Measurements from ENCODE around the gene ZNF133. TPM values are rescaled to one million over a fixed set of nuclear protein-coding genes. Genes with fewer than 3 reads are reported as not detected.
"Not testable (repeated sequence)": the region's sequence is repeated elsewhere in the genome, so short reads cannot be mapped to it uniquely, and the experiment has no call there.

ZNF133 gene
- polyA plus RNA-seq, 3 donors, result 27.7 to 35.8 (median 35.1) TPM

DNA sequence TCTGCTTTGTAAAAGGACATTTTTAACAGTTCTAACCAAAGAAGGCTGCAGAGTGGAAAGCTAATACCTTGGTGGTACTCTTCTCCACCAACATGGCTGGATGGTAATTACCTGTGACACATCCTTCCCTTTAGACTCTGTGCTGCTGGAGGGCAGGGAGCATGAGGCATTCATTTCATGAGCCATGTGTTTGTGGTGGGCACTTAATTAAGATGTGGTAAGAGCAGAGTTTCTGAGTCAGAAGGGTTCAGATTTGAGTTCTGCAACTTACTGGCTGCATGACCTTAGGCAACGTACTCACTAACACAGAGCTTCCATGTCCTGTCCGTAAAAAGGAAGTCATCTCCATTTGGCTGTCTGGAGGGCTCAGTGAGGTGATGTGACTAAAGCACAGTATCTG is 9.1 kb upstream of the ZNF133 start:
- no peak for DNase-seq

DNA sequence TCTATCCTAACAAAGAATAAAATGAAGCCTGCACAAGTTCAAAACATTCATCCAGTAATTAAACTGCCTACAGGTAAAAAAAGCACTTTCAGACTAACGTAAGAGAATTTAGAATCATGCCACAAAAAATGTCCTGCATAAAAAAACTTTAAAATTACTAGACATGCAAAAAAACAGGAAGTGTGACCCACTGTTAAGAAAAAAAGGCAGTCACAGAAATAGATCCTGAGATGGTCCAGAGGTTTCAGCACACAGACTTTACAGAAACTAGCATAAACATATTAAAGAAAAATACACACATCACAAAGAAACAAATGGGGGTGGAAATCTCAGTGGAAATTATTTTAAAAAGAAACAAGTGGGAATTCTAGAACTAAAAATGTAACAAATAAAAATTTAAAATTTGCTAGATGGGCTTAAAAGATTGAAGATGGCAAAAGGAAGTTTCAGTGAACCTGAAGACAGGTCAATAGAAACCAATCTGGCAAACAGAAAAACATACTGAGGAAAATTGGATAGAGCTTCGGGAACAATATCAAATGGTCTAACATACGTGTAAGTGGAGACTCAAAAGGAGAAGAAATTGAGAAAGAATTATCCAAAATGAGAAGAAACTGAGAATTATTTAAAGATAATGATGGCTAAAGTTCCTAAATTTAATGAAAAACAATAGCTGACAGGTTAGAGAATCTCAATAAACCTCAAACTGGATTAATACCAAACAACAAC is 3.4 kb upstream of the ZNF133 start:
- no peak for DNase-seq

DNA sequence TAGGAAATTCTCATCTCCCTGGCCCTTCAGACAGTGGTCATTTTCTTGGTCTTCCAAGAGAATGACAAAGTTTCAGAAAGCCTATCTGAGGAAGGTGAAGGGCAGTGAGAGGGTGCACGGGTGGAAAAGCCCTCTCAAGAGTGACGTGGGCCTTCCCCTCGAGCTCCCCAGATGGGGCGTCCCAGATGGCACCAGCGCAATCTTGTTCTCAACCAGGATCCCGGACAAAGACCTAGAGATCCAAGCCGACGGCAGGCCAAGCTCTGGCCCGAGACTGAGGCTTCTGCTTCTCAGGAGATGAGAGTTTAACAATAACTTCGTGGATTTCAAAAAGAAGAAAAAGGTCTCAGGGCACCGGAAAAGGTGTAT is 797 bp upstream of the ZNF133 start:
- no peak for DNase-seq

DNA sequence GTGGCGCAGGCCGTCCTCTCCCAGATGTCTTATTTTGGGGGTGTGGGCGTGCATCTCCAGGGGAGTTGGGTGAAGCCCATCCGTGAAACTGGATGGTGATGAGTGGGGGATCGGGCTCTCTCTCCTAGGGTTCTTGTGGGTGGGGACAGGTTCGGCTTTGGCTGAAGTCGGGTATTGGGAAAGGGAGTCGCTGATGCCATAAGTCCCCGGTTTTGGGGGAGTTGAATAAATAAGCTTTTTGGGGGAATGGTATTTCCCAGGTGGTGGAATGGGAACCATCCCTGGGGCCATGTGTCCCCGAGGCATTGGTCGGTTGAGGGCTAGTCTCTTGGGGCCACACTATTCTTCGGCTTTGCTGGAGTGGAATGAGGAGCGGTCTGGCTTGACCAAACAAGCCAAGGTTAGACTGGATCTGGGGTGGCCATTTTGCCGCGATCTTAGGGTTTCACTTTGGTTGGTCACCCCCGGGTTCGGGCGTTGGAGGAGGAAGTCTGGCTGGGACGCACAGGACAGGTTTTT is 481 bp downstream of the ZNF133 start:
- peak; percentile 29 for DNase-seq

DNA sequence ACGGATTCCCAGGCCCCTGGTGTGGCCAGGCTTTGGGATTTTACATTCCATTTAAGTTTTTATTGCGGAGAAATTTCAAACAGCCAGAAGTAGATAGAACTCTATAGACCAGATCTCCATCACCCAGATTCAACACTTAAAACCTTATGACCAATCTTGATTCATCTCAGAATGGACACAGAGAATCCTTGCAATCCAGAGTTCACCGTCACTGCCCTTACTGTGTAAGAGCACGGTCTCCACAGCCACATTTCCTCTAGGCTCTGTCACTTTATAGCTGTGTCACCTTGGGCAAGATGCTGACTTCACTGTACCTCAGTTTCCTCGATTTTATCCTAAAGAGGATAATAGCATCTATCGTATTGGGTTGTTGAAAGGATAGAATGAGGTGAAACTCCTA is 979 bp downstream of the ZNF133 start:
- DNase-seq, result no peak

DNA sequence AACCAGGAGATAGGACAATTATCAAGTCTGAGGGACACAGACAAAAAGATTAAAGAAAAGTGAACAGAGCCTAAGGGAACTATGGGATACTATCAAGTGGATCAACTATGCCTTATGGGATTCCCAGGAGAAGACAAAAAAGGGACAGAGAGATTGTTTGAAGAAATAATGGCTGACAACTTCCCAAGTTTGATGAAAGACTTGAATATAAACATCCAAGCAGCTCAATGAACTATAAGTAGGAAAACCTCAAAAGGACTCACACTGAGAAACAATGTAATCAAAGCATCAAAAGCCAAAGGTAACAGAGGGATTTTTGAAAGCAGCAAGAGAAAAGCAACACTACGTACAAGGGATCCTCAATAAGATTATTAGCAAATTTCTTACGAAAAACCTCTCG is 11.0 kb downstream of the ZNF133 start:
- no peak for DNase-seq

DNA sequence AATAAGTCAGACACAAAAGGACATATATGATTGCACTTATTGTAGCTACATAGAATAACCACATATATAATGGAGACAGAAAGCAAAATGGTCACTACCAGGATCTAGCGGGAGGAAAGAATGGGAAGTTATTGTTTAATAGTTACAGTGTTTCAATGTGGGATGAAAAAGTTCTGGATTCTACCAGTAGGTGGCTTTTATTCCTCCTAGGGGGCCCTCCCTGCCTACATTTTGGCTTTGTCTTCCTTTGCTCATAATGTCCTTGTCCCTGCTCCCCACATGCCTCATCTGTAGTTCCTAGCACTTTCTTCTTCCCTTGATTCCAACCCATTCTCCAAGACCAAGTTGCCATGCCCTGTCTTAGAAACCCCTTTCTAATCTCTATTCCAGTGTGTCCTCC is 16.3 kb downstream of the ZNF133 start:
- no peak for DNase-seq

DNA sequence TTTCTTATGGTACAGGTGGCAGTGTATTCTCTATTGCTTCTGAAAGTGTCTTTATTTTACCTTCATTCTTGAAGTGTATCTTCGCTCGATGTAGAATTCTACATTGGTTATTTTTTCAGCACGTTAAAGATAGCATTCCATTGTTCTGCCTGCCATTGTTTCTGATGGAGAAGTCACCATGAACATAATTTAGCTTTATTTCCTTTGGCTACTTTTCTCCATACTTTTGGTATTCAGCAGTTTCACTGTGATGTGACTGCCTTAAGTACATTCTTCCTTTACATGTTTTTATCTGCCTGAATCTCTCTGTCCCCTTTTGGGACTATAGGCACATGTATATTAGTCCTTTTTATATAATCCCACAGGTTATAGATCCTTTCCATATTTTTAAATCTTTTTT is 19.0 kb downstream of the ZNF133 start:
- DNase-seq, result no peak

DNA sequence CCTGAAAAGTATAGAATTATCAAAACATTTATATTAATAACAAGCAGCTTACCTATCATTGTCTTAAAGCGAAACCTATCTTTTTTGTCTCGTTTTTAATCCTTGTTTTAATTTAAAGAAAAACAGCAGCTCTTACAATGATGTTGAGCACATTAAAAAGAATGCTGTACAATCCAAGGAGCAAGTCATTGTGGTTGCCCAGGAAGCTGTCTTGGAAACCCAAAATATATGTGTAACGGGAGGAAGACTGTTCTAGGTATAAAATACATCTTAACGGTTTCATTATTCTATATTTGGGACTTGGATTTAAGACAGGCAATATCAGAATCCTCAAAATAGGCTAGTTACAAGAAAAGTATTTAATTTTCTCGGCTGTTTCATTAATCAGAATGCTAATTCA is 21.7 kb downstream of the ZNF133 start:
- no peak for DNase-seq

DNA sequence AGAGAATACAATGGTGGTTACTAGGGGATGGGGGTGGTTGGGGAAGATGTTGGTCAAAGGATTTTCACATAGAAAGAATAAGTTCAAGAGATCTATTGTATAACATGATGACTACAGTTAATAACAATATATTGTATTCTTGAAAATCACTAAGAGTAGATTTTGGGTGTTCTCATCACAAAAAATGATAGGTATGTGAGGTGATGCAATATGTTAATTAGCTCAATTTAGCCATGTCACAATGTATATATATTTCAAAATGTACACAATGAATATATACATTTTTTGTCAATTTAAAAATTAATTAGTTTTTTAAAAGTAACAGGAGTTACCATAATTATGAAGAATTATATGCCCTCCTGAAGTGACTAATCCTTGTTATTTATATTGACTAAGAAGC is 22.3 kb downstream of the ZNF133 start:
- no peak for DNase-seq

DNA sequence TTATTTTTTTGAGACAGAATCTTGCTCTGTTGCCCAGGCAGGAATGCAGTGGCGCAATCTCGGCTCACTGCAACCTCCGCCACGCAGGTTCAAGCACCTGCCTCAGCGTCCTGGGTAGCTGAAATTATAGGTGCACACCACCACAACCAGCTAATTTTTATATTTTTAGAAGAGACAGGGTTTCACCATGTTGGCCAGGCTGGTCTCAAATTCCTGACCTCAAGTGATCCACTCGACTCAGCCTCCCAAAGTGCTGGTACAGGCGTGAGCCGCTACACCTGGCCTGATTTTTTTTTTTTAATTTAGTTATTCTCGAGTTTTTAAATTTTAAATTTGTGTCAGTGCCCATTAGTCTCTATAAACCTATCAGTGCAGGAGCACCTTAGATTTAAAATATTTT is 24.4 kb downstream of the ZNF133 start:
- DNase-seq, result no peak

DNA sequence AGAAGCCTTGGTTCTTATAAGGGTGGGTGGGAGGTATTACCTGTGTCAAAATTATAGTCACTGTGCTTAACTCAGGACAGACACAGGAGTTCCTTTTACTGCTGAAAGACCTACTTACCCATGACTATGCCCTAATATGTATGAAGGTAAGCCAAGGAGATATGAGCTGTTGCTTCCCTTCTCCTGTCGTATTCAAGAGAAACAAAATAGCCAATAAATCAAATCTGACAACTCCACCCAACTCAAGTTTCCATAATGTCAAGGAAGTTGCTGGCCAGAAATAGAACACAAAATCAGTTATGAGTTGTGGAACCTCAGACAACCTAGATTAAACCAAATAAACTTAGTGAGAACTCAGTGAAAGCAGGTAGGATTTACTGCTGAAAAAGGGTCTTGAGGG is 25.1 kb downstream of the ZNF133 start:
- DNase-seq, result no peak

DNA sequence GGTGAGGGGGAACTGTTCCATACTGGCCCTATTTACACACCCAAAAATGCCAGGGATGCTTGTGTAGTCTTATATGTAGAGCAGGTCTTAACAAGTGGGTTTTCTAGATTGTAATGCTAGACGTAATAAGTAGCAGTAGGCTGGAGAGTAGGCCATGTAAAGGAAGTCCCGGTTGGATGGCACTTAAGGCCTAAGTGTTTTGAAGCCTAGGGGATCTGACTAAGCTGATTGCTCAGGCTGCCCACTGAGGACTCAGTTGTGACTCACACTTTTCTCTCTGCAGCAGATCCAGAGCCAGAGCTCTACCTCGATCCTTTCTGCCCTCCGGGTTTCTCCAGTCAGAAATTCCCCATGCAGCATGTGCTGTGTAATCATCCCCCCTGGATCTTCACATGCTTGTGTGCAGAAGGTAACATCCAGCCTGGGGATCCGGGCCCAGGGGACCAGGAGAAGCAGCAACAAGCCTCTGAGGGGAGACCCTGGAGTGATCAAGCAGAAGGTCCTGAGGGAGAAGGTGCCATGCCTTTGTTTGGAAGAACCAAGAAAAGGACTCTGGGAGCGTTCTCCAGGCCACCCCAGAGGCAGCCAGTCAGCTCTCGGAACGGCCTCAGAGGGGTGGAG is 26.6 kb downstream of the ZNF133 start:
- no peak for DNase-seq

DNA sequence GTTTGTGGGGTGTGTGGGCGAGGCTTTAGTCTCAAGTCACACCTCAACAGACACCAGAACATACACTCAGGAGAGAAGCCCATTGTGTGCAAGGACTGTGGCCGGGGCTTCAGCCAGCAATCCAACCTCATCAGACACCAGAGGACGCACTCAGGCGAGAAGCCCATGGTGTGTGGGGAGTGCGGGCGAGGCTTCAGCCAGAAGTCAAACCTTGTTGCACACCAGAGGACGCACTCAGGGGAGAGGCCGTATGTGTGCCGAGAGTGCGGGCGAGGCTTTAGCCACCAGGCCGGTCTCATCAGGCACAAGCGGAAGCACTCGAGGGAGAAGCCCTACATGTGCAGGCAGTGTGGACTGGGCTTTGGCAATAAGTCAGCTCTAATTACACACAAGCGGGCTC is 27.8 kb downstream of the ZNF133 start:
- no peak for DNase-seq

DNA sequence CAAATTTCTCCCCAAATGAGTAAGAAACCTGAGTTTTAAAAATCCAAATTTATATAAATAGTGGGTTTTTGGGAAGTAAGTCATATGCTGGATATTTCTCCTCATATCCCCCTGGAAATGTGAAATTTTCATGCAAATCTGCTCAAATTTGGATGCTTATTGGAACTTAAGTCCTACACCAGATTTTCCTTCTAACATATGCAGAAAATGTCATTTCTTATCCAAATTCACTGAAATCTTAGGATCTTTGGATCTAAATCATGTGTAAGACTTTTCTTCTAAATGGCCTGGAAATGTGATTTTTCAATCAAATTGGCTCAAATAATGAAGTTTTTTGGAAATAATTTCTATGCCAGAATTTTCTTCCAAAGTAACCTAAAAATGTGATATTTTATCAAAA is 33.0 kb downstream of the ZNF133 start:
- no peak for DNase-seq

DNA sequence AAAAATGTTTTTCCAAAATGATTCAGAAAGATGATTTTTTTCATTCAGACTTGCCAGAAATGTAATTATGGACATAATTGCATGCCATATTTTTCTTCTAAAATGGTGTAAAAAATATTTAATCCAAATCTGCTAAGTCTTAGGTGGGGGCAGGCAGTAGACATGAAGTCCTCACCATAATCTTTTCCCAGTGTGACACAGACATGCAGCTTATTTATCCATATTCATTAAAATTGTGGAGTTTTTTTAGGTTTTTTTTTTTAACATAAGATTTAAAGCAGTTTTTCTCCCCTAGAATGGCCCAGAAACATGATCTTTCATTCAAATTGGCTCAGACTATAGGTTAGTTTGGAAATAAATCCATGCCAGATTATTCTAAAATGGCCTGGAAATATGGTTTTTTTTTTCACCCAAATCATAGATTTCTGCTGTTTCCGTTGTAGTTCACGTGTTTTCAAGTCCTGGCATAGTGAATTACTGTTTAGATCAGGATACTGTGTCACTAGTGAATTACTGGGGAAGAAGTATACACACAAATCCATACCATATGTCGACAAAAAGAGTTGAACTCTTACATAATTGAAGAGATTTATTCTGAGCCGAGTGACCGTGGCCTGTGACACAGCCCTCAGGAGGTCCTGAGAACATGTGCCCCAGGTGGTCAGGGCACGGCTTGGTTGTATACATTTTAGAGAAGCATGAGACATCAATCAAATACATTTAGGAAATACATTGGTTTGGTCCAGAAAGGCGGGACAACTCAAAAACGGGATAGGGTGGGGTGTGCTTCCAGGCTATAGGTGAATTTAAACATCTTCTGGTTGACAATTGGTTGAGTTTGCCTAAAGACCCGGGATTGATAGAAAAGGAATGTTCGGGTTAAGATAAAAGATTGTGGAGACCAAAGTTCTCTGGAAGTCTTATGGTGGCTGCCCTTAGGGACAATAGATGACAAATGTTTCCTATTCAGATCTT is 33.9 kb downstream of the ZNF133 start:
- no peak for DNase-seq

DNA sequence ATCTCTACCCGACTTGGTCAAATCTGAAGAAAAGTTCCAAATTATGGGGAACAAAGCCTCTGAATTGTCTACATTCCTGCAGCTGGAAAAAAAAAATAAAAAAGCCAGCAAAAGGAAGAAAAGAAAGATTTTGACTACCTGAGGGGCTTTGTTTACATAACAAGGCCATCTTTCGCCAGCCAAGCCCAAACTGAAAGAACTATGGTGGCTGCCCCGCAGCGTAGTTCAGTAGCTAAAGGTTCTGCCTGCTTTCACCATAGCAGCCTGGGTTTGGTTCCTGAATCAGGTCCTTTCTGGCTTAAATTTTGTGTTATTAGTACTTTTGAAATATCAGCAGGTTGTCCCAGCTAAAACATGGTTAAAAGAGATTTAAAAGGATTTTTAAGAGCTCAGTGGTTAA is 35.4 kb downstream of the ZNF133 start:
- no peak for DNase-seq

DNA sequence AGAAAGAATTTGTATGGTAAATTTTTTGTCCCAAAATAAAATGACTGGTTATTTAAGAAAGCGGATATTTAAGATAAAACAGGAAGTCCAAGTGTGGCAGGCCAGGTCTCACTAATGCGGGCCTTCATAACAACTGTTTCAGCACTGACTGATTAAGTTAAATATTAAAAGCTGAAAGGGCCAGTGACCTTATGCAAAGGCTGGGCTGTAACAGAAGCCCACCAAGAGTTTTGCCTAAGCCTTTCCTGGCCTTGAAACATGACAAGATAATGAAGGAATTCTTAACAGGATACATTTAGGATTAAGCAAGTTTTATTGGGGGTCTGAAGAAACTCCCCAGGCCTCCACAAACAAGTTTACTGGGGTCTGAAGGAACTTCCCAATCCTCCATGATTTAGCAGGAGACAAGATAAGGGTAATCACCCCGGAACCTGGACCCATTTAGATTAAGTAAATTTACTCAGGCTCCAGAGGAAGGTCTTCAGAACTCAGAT is 36.3 kb downstream of the ZNF133 start:
- no peak for DNase-seq

DNA sequence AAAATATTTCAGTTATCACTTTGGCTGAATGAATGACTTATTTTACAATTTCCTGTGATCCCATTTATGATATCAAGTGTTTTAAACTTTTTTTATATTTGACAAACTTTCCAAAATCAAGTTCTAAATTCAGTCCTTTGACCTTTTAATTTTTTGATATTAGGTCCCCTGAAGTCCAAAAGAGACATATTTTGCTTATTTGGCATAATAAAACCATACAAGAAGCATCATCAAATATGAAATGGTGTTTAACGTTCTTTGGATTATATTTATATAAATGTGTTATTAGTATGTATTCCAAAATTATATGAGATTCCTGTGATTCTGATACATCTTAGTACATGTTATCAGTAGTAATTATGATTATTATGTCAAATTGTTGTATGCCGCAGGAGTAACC is 38.7 kb downstream of the ZNF133 start:
- no peak for DNase-seq

DNA sequence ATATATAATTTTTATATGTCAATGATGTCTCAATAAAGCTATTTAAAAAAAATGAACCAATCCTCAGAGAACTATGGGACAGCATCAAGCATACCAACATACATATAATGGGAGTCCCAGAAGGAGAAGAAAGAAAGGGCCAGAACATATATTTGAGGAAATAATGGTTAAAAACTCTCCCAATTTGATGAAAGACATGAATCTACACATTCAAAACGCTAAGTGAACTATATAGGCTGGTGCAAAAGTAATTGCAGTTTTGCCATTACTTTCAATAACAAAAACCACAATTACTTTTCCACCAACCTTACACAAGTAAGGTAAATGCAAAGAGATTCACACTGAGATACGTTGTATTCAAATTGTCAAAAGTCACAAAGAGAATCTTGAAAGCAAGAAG is 43.4 kb downstream of the ZNF133 start:
- no peak for DNase-seq

DNA sequence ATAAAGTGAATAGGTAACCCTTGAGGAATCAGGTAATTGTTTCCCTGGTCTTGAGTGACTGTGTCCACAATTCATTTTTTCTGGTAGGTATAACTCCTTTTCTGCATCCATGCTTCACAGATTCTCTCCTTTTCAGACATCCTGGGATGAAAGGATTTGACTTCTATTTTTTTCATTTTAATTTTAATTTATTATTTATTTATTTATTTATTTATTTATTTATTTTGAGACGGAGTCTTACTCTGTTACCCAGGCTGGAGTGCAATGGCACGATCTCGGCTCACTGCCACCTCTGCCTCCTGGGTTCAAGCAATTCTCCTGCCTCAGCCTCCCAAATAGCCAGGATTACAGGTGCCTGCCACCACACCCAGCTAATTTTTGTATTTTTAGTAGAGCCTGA is 61.4 kb downstream of the ZNF133 start:
- DNase-seq, result not testable (repeated sequence)

DNA sequence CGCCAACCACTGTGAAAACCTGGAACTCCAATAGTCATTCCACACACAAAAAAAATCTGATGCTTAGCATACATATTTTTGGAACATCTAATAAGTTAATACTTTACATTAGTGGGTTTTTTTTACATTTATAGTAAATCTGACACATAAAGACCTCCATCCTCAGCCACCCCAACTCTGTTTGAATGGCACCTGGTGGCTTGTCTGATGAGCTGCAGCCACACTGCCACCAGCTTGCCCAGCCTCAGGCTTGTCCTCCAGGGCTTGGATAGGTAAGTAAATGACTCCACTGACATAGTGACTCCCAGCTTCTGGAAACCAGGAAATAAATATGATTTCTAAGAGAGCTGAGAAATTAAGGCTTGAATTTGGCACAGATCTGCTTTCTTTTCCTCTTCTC is 71.5 kb downstream of the ZNF133 start:
- no peak for DNase-seq

DNA sequence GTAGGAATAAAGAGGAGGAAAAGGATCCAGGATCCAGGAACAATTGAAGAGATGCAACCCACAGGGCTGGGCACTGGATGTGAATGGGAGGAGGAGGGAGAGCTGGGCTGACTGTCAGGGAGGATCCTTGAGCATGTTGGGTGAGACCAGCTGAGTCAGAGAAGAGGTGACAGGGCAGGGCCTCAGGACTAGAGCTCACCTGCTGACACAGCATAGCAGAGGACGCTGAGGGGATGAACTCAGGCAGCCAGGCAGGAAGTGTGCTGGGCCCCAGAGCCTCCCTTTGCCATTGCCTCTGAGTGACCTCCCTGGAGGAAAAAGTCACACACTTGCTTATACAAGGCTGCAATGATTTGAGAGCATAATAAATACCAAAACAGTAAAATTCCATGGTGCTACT is 72.3 kb downstream of the ZNF133 start:
- DNase-seq, result no peak
